Endothelial cell of umbilical vein (primary cell): Measurements from ENCODE around the gene ANKS1A. TPM values are rescaled to one million over a fixed set of nuclear protein-coding genes. Genes with fewer than 3 reads are reported as not detected.

ENCODE experiments used
- BruUV-seq: library from RNA; stranded (reverse); fragments of 400-500 nt; replicated peaks from 2 replicates; lab custom pipeline; 2021; lab: Mats Ljungman, UMichigan
- CTCF ChIA-PET: fragments of 300-600, 350-600 bp; sonication (Branson Sonifier 250); formaldehyde crosslinking; loops from one replicate; lab custom pipeline; 2021; ENCODE audit warnings: antibody characterized with exemption, inconsistent platforms; lab: Charles Lee
- POLR2A ChIA-PET: fragments of 300-600, 350-600 bp; sonication (Branson Sonifier 250); formaldehyde crosslinking; loops from one replicate; lab custom pipeline; 2021; ENCODE audit warnings: antibody characterized with exemption, inconsistent platforms; lab: Charles Lee
- DNase-seq: peaks from one replicate; pipeline ENCODE4 v3.0.0-alpha.2; 2011; ENCODE audit warnings: low read depth, low spot score
- FAIRE-seq: peaks from 2 replicates; lab custom pipeline; 2011; peaks lifted over from hg19 to GRCh38; lab: Jason Lieb, UNC
- H2AFZ ChIP-seq: 2 replicates; pipeline ENCODE4 v1.6.0; 2012; ENCODE audit warnings: low read depth, low read length, control low read depth, inconsistent platforms
- H3K27ac ChIP-seq: 2 replicates; pipeline ENCODE4 v1.5.1; 2011; ENCODE audit warnings: low read depth, mild to moderate bottlenecking, control low read depth, low read length, moderate library complexity; ENCODE audit not compliant: insufficient read depth
- H3K27me3 ChIP-seq, 2 experiments: 2 replicates each; pipeline versions ENCODE4 v1.6.0 to v1.6.1; 2011; ENCODE audit warnings: low read length in 2 of 2, mixed read lengths in 1 of 2; ENCODE audit not compliant: control insufficient read depth in 2 of 2, insufficient read depth in 2 of 2
- H3K36me3 ChIP-seq, 2 experiments: 2 replicates in 1 of 2; 3 replicates in 1 of 2; pipeline ENCODE4 v1.5.1; 2011; ENCODE audit warnings: low read length in 2 of 2, mild to moderate bottlenecking in 1 of 2, moderate library complexity in 1 of 2; ENCODE audit not compliant: control insufficient read depth in 2 of 2, insufficient read depth in 2 of 2; ENCODE audit errors: extremely low read depth in 1 of 2
- H3K4me1 ChIP-seq: 3 replicates; pipeline ENCODE4 v1.5.1; 2011; ENCODE audit warnings: mild to moderate bottlenecking, low read length; ENCODE audit not compliant: control insufficient read depth, insufficient read depth; ENCODE audit errors: extremely low read depth
- H3K4me2 ChIP-seq: 2 replicates; pipeline ENCODE4 v1.6.1; 2011; ENCODE audit warnings: low read length, control low read depth, mixed read lengths; ENCODE audit not compliant: insufficient read depth
- H3K4me3 ChIP-seq, 3 experiments: fragments of 200-600 bp in 1 of 3; sonication (generic), shearing (Covaris generic) in 1 of 3; replicated peaks in 1 of 3; 2 replicates each; pipeline ENCODE4 v1.5.1; 2011 to 2016; ENCODE audit warnings: control low read depth in 3 of 3, low read length in 3 of 3, mild to moderate bottlenecking in 2 of 3, inconsistent platforms in 1 of 3, low read depth in 1 of 3, moderate library complexity in 1 of 3; ENCODE audit not compliant: insufficient read depth in 1 of 3
- H3K79me2 ChIP-seq: 2 replicates; pipeline ENCODE4 v1.6.0; 2012; ENCODE audit warnings: low read length, inconsistent platforms; ENCODE audit not compliant: control insufficient read depth, insufficient read depth
- H3K9ac ChIP-seq: replicated peaks from 2 replicates; pipeline ENCODE3; 2011; ENCODE audit warnings: low read length, control low read depth; ENCODE audit not compliant: insufficient read depth; ENCODE audit errors: extremely low read depth
- H3K9me1 ChIP-seq: replicated peaks from 3 replicates; pipeline ENCODE4 v1.6.0; 2011; ENCODE audit warnings: mild to moderate bottlenecking, low read length; ENCODE audit not compliant: control insufficient read depth, insufficient read depth; ENCODE audit errors: extremely low read depth
- H3K9me3 ChIP-seq: replicated peaks from 2 replicates; pipeline ENCODE4 v1.5.1; 2012; ENCODE audit warnings: low read length, inconsistent platforms; ENCODE audit not compliant: control insufficient read depth, insufficient read depth
- H4K20me1 ChIP-seq: replicated peaks from 2 replicates; pipeline ENCODE3; 2011; ENCODE audit warnings: mild to moderate bottlenecking, low read length; ENCODE audit not compliant: control insufficient read depth, insufficient read depth; ENCODE audit errors: extremely low read depth
- EZH2 ChIP-seq: IDR thresholded peaks from 2 replicates; pipeline ENCODE4 v1.6.1; 2012; ENCODE audit warnings: borderline replicate concordance, low read depth, mild to moderate bottlenecking, moderate library complexity, low read length, inconsistent platforms; ENCODE audit not compliant: severe bottlenecking
- FOS ChIP-seq: IDR thresholded peaks from 2 replicates; pipeline ENCODE4 v1.6.1; 2011; ENCODE audit warnings: mild to moderate bottlenecking, low read length, moderate library complexity, borderline replicate concordance; ENCODE audit not compliant: insufficient read depth
- MYC ChIP-seq: IDR thresholded peaks from one replicate; pipeline ENCODE4 v1.6.1; 2011; ENCODE audit warnings: mild to moderate bottlenecking, low read depth, low read length
- POLR2A ChIP-seq: IDR thresholded peaks from 2 replicates; pipeline ENCODE4 v1.6.1; 2012; ENCODE audit warnings: low read depth, mild to moderate bottlenecking, control low read depth, low read length
- dilution Hi-C: fragments of 300-500 bp; cut with MboI; formaldehyde crosslinking; loops from one replicate; pipeline ENCODE4 v1.15.0; 2019; ENCODE audit warnings: low sequenced_read_pairs; ENCODE audit not compliant: extremely low pct_ligation_motif_present
- intact Hi-C: fragments of 100-400 bp; cut with micrococcal nuclease; formaldehyde crosslinking; loops from one replicate; pipeline ENCODE4 v1.10.0; 2022
- polyA plus RNA-seq, 4 experiments: library from polyadenylated mRNA; depleted of rRNA in 3 of 4; stranded (reverse) in 3 of 4; unstranded in 1 of 4; fragments of >200 nt; gene quantifications; 2 replicates each; pipeline versions ENCODE4 v1.2.1 to v1.2.3, GENCODE V29; 2011 to 2012; ENCODE audit warnings: missing spikeins in 1 of 4
- total RNA-seq: library from RNA; stranded (reverse); gene quantifications from 2 replicates; pipeline ENCODE4 v1.2.3, GENCODE V29; 2021
- TF ChIP-seq, protein P1 (sequence below), 2 donors: IDR thresholded peaks; 1 replicate in 1 of 2; 2 replicates in 1 of 2; pipeline ENCODE4 v1.5.1; 2011; ENCODE audit warnings: low read length in 2 of 2, mild to moderate bottlenecking in 2 of 2, moderate library complexity in 2 of 2, control low read depth in 1 of 2, inconsistent platforms in 1 of 2, low read depth in 1 of 2; ENCODE audit not compliant: insufficient read depth in 1 of 2; ENCODE audit errors: extremely low read depth in 1 of 2
- TF ChIP-seq, protein P2 (sequence below): IDR thresholded peaks from 2 replicates; pipeline ENCODE4 v1.6.1; 2011; ENCODE audit not compliant: insufficient read depth, insufficient read length

ANKS1A gene
- total and polyA plus RNA-seq, 2 donors (not counting 3 experiments of a cell fraction or from before 2014, with no cell fraction given) = 8.9 to 26.1 TPM

DNA sequence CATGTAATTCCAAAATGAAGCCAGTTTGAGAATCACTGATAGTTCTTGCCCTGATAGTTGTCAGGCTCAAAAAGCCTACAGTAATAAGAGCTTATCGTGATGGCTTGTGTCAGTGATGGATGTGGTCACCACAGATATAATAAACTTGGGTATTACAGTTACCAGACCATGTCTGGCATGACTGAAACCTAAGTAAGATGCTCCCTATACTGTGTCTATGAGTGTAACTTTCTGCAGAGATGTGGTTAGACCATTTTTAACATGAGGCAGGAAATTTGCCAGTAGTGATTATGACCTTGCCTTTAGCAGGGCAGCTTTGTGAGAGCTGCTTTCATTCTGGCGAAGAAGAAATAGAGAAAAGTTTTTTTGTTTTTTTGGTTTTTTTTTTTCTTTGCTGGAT lies 90.2 kb downstream of the ANKS1A start:
- ChIA-PET CTCF (interaction anchor here (2.1 to 12.0 kb wide), 2 partner anchors 160 to 262 kb away, joined by 6 to 302 read pairs; partner anchors contain the start of gene TCP11), POLR2A (no interaction called here)
- Histone ChIP-seq H4K20me1 (no peaks in the 10 kb centered on the region), H3K27ac (no peak overlapping the region), H3K4me3 (no peak overlapping the region), H3K9ac (no peak overlapping the region), H3K36me3 (peaks cover 0 to 2% of the 10 kb centered on the region in 2 experiments), H3K4me1 (peaks cover 5% of the 10 kb centered on the region), H3K9me3 (no peaks in the 10 kb centered on the region), H3K27me3 (no peaks in the 10 kb centered on the region), H3K9me1 (no peaks in the 10 kb centered on the region), H3K79me2 (no peaks in the 10 kb centered on the region), H3K4me2 (no peak overlapping the region), H2AFZ (no peak overlapping the region)
- BruUV-seq = no TSS peak
- intact Hi-C loops = no loop called here
- FAIRE-seq (no peak), DNase-seq (no peak)
- TF ChIP-seq, protein P1, sequence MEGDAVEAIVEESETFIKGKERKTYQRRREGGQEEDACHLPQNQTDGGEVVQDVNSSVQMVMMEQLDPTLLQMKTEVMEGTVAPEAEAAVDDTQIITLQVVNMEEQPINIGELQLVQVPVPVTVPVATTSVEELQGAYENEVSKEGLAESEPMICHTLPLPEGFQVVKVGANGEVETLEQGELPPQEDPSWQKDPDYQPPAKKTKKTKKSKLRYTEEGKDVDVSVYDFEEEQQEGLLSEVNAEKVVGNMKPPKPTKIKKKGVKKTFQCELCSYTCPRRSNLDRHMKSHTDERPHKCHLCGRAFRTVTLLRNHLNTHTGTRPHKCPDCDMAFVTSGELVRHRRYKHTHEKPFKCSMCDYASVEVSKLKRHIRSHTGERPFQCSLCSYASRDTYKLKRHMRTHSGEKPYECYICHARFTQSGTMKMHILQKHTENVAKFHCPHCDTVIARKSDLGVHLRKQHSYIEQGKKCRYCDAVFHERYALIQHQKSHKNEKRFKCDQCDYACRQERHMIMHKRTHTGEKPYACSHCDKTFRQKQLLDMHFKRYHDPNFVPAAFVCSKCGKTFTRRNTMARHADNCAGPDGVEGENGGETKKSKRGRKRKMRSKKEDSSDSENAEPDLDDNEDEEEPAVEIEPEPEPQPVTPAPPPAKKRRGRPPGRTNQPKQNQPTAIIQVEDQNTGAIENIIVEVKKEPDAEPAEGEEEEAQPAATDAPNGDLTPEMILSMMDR (IDR thresholded peaks at IDR 0.05; ENCODE audit: extremely low read depth in 1 of 2, insufficient read depth in 1 of 2, low read depth in 1 of 2, low read length in 2 of 2) = no peak
- TF ChIP-seq FOS = no peak
- TF ChIP-seq, protein P2, sequence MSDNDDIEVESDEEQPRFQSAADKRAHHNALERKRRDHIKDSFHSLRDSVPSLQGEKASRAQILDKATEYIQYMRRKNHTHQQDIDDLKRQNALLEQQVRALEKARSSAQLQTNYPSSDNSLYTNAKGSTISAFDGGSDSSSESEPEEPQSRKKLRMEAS = no peak
- TF ChIP-seq EZH2 = no peak
- TF ChIP-seq POLR2A = no peak
- TF ChIP-seq MYC = no peak
- dilution Hi-C loops = no loop called here
